ENCODE measurements around the gene PIR.

DNA sequence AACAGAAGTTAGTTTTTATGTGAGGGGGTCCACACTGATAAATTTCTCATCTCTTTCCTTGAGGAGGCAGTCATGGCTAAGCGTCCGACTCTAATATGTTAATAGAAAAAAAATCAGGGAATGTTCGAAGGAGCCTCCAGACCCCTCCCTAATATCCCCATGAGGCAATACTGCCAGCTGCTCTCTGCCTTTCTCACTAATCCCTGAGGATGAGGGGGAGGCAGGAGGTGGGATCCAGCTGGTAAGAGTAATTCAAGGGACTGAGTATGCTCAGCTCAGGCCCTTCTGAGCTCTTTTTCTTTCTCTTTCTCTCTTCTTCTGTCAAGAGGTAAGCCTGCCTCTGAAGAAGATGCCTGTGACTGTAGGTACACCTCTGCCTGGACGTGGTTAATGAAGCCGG, 51.7 kb downstream of the PIR start:
- TF ChIP-seq POLR2AphosphoS5 (IDR thresholded peaks at IDR 0.05; ENCODE audit: borderline replicate concordance, low read depth, low read length) (no peak), EZH2 (IDR thresholded peaks at IDR 0.05) (no peak)
